ENCODE results near the gene FCN1. TPM values are rescaled to one million over a fixed set of nuclear protein-coding genes. Genes with fewer than 3 reads are reported as not detected.

The FCN1 gene
- total RNA-seq, 1 donor from 2014 or later = not detected

- Histone ChIP-seq H3K9me3 (no peaks in the 10 kb centered on the region), H3K27ac (no peak overlapping the region), H3K36me3 (no peaks in the 10 kb centered on the region), H3K4me1 (no peaks in the 10 kb centered on the region), H3K27me3 (peaks cover 3% of the 10 kb centered on the region), H3K4me3 (no peak overlapping the region)
- DNase-seq (ENCODE audit: low spot score in 2 of 2) = no peak
- no peak for TF ChIP-seq CTCF (IDR thresholded peaks at IDR 0.05)
- intact Hi-C loops (cut with DNase I) = no loop called here
These were observed 27.2 kb upstream of the FCN1 start for GRCh38 chr9:134944916-134945315.

GRCh38 chr9:134944351-134944802 lies 26.7 kb upstream of the FCN1 start:
- no peak for DNase-seq (ENCODE audit: low spot score in 2 of 2)
- H3K36me3 ChIP-seq = no peaks in the 10 kb centered on the region
- no peak overlapping the region for H3K27ac ChIP-seq
- H3K4me1 ChIP-seq = no peaks in the 10 kb centered on the region
- TF ChIP-seq CTCF (IDR thresholded peaks at IDR 0.05) = no peak
- H3K27me3 ChIP-seq = peaks cover 3% of the 10 kb centered on the region
- no peak overlapping the region for H3K4me3 ChIP-seq
- no peaks in the 10 kb centered on the region for H3K9me3 ChIP-seq
- intact Hi-C loops (cut with DNase I) = no loop called here

- no peak for DNase-seq (ENCODE audit: low spot score in 2 of 2)
- Histone ChIP-seq H3K27ac (no peak overlapping the region), H3K4me3 (no peak overlapping the region), H3K4me1 (no peaks in the 10 kb centered on the region), H3K27me3 (peaks cover 3% of the 10 kb centered on the region), H3K9me3 (no peaks in the 10 kb centered on the region), H3K36me3 (no peaks in the 10 kb centered on the region)
- no peak for TF ChIP-seq CTCF (IDR thresholded peaks at IDR 0.05)
- intact Hi-C loops (cut with DNase I) = no loop called here
These were observed 26.1 kb upstream of the FCN1 start for GRCh38 chr9:134943836-134944235.

GRCh38 chr9:134943411-134943810 lies 25.7 kb upstream of the FCN1 start:
- Histone ChIP-seq H3K36me3 (no peaks in the 10 kb centered on the region), H3K9me3 (no peaks in the 10 kb centered on the region), H3K27me3 (peaks cover 3% of the 10 kb centered on the region), H3K27ac (no peak overlapping the region), H3K4me1 (no peaks in the 10 kb centered on the region), H3K4me3 (no peak overlapping the region)
- DNase-seq (ENCODE audit: low spot score in 2 of 2) = no peak
- intact Hi-C loops (cut with DNase I) = no loop called here
- no peak for TF ChIP-seq CTCF (IDR thresholded peaks at IDR 0.05)

GRCh38 chr9:134942788-134943184 lies 25.1 kb upstream of the FCN1 start:
- no peak for TF ChIP-seq CTCF (IDR thresholded peaks at IDR 0.05)
- peaks cover 3% of the 10 kb centered on the region for H3K27me3 ChIP-seq
- H3K4me3 ChIP-seq = no peak overlapping the region
- no peak for DNase-seq (ENCODE audit: low spot score in 2 of 2)
- no peaks in the 10 kb centered on the region for H3K4me1 ChIP-seq
- H3K36me3 ChIP-seq = no peaks in the 10 kb centered on the region
- intact Hi-C loops (cut with DNase I) = no loop called here
- H3K9me3 ChIP-seq = no peaks in the 10 kb centered on the region
- H3K27ac ChIP-seq = no peak overlapping the region

Measured in ascending aorta (tissue), 2 donors.